Limb (tissue), 2 donors: ENCODE results near the gene MYO6.
A peak's percentile ranks its signal among the peaks of the same experiment; 100 is the strongest.

Experiments used
- DNase-seq, 2 donors: peaks; one replicate each; pipeline ENCODE4 v3.0.0-alpha.2; 2016; ENCODE audit errors: extremely low spot score in 2 of 2

The MYO6 gene

DNA sequence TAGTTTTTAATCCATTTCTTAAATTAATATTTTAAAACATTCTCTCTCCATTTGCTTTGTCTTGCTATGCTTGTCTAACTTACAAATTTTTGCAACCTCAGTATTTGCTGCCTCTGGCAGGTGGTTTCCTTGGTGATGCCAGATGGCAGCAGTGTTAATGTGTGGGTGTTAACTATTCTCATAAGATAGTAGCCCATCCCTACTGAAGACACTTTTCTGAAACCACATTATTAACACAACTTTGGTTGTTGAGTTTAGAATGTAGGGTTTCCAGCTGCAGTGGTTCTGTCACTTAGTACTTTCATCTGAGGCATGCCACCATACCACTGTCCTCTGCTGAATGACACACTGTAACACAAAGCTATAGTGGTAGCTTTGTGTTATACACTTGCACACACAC lies 75.1 kb downstream of the MYO6 start:
- no peak for DNase-seq

DNA sequence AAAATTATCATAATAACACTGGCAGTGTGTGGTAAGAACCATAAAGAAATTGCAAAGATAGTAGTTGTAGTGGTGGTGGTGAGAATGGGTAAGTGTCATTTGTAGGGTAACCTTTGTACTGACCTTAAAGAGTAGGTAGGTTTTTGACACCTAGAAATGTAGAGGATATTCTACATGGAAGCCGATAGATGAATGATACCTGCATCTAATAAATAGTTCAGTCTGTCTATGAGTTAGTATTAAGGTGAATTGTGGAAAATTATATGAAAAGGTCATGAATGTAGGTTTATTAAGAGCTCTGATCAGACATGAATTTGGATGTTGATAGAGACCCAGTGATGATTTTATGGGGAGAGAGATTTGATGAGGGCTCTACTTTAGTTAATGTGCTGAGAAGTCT lies 78.1 kb downstream of the MYO6 start:
- DNase-seq = no peak

DNA sequence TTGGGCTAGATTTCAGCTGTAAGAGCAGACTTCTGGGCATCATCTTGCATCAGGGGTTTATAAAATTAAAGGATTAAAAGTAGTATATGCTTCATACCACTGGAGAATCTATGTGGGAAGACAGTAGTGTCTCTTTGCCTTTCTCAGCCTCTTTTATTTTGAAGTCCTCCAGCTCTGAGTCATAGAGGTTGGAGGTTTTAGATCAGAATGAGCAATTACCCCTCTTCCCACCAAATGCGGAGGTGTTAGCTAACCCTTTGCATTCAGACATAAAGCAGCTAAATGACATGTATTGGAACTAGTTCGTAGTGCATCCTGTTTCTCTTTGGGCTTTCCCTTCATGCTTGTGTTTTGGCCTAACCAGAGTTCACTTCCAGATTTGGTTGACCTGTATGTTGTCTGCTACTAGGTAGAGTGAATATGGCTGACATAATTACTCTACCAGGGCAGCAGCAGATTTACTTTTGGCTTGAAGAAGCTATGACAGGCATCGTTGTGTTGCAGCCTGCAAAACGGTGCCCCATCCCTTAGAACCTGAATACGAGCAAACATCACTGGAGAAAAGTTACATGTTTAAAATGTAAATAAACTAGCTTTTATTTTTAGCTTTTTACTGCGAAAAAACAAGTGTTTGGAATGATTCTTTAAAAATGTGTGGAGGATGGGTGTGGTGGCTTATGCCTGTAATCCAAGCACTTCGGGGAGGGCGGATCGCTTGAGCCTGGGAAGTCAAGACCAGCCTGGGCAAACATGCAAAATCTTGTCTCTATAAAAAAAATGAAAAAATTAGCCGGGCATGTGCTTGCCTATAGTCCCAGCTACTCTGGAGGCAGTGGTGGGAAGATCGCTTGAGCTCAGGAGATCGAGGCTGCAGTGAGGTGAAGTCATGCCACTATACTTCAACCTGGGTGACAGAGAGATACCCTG lies 82.2 kb downstream of the MYO6 start:
- no peak for DNase-seq

DNA sequence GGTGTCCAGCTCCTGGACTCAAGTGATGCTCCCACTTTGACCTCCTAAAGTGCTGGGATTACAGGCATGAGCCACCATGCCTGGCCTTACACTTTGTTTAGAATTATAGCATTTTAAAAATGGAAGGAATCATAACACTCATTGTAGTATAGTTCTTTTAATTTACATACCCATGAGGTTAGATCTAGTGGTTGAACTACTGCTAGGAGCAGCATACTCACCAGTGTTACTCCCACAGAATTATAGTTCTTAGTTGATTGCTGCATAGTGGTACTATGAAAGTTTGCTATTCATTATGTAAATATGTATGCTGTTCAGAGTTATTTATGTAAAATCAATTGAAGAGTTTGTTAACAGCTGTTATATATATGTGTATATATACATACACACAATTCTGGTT lies 85.4 kb downstream of the MYO6 start:
- DNase-seq = no peak

DNA sequence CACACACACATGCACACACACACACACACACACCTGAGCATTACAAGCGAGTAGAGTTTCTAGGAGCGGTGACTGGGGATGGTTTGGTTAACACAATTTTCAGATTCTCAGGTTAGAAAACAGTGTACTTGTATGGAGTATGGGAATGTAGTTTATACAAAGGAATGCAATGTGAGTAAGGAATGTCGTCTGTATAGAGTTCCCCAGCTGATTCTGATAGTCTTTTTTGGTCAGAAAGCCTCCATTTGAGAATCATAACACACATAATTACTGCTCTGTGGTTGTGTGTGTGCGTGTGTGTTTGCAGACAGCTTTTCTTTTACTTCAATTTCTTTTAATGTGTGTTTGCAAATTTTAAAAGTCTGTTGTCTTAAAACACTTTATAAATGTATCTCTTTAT lies 93.2 kb downstream of the MYO6 start:
- DNase-seq = no peak

DNA sequence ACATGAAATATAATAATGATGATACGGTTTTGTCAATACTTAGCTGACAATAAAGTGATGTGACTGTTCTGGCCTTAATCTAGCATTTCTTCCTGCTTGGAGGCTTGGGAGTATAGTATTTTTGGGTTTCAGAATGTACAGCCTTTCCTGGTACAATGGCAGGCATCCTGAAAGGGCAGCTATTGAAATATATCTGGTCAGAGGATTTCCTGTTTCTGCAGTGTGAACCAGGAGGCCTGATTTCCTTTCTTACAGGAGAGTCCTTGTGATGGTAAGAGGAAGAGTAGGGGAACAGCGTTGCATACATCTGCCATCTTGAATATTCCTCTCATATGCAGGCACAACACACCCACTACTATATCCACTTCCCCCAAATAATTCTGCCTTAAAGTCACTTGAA lies 93.7 kb downstream of the MYO6 start:
- no peak for DNase-seq

DNA sequence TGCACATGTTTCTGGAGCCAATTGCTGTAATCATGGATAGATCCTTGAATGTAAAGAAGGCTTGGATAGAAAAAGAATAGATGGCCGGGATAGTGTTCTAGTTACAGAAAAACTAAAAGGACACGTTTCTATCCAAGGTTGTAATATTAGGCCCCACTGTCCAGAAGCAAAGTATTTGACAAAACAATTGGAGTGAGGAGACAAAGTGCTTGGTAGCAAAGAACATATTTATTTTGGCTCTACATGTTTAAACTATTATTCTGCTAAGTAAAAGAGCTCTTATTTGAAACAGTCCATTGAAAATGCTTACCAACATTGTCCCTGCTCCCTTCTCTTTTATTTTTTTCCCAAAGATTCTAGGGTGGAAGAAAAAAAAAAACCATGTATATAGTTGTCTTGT lies 94.4 kb downstream of the MYO6 start:
- DNase-seq = no peak

DNA sequence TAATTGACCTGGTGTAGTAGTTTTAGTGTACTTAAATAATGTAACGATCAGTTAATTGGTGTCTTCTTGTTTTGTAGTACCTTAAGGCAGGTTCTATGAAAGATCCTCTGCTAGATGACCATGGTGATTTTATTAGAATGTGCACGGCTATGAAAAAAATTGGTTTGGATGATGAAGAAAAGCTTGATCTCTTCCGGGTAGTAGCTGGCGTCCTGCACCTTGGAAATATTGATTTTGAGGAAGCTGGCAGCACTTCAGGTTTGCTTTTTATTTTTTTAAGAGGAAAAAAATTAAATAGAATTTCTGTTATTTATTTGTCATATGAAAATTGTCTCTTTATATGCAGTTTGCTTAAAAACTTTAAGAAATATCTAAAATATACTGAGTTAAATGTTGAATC lies 99.2 kb downstream of the MYO6 start:
- no peak for DNase-seq

DNA sequence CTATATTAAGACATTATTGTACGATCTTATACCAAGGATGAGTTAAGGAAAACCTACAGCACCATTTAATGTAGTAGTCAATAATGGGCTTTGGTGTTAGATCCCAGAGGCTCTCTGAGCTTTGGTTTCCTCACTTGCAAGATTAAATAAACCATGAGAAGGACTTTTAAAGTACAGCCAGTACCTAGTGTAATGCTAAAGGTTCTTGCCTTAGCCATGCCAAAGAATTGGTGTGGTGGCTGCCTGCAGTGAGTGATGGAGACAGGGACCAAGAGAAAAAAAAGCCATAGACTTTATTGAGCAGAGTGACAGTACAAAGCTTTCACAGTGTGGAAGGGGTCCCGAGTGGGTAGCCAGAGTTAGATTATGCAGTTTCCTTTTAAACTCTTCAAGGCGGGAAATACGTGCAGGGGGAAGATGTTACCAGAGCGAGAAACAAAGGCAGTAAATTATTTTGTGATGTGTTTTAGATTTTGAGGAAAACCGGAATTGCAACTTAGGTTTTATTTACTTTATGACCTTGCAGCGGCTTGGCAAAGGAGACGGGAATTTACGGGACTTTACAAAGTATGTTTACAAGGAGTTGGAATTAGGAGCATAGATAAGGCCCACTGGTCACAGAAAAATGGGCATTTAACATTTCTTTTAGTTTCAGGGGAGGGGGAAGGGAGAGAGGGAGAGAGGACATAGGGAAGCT lies 100.4 kb downstream of the MYO6 start:
- DNase-seq = no peak

DNA sequence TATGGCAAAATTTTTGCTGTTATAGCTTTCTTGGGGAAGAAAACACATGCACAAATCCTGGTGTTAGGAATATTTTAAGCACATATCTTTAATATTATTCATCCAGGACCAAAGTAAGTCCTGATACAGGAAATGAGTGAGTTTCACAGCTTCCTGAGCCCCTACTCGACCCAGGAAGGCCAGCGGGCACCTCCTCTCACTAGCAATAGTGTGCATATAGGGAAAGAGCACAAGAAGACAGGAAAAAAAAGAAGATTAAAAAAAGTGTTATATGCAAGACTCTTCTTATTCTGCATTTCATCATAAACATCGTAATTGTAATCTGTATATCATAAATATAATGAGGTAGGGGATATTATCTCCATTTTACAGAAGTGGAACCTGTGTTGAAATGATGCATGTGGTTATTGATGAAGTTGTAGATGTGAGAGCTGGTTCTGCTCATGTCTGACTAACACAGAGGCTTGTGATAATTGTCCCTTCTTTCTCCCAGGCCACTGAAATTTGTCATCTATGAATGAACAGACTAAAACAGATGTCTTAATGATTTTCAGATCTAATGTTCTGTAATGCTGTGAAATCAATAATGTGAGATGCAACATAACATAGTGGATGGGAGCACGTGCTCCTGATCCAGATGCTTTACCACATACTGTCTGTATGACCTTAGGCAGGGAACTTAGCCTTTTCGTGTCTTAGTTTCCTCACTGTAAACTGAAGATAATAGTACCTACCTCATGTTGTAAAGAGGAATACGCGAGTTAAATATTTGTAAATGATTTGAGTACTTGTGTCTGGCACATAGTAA lies 101.2 kb downstream of the MYO6 start:
- no peak for DNase-seq

DNA sequence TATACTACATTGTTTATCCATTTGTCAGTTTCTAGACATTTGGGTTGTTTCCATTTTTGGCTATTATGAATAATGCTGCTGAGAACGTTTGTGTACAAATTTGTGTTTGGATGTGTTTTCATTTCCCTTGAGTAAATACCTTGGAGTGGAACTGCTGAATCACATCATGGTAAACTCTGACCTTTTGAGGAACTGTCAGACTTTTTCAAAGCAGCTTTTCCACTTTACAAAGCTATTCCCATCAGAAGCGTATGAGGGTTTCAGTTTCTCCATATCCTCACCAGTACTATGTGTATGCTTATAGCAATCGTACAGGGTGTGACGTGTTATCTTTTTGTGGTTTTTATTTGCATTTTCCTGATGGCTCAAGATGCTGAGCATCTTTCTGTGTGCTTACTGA lies 103.7 kb downstream of the MYO6 start:
- DNase-seq = no peak

DNA sequence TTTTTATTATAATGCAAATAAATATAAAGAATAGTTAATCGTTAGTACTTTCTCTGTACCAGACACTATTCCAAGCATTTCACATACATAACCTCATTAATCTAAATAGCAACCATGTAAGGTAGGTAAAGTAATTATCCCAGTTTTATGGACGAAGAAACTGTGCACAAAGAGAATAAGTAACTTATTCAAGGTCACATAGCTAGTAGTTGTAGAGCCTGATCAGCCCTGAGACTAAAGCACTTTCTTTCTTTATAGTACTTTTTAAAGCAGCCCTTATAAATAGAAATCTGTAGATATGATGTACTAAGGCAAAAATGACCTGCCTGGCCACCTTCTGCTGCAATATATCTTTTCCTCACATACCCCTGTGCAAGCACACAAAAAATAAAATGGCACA lies 104.8 kb downstream of the MYO6 start:
- DNase-seq = no peak

DNA sequence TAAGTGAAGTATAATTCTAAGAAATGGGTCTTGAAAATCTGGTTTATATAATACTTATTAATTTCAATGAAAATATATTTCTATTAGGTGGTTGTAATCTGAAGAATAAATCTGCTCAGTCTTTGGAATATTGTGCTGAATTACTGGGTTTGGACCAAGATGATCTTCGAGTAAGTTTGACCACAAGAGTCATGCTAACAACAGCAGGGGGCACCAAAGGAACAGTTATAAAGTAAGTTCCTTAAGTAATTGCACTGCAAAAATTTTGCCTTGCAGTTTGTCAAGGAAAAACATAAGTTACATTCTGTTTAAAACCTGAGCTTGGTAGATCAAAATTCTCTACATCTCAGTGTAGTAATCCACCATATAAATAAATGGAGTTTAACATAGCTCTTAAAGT lies 106.0 kb downstream of the MYO6 start:
- DNase-seq = peak in 1 of 2 donors; percentile 44

DNA sequence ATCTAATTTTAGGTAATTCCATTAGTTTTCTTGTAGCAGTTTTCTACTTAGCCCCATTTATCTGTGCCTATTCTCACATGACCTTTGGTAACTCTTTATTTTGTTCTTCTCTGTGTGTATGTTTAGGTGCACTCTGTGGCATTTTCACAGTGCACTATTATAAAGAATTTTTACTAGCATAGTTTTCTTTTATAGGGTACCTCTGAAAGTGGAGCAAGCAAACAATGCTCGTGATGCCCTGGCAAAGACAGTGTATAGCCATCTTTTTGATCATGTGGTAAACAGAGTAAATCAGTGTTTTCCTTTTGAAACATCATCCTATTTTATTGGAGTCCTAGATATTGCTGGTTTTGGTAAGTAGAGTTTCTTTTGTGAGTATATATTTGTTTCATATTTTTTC lies 107.9 kb downstream of the MYO6 start:
- DNase-seq = no peak

DNA sequence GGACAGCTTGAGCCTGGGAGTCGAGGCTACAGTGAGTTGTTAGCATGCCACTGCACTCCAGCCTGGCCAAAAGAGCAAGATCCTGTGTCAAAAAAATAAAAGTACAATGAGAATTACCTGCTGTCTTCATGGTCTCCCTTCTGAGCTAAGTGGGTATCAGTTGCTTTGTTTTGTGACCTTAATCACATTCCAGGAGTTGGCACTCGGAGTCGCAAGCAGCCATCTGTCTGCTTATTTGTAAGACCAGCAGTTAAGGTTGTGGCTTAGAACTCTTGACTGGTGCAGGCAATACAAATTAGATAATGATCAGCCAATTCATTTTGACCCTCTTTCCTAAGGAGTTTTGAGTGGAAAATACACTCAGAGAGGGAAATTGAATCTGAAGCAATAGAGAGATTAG lies 114.0 kb downstream of the MYO6 start:
- no peak for DNase-seq

DNA sequence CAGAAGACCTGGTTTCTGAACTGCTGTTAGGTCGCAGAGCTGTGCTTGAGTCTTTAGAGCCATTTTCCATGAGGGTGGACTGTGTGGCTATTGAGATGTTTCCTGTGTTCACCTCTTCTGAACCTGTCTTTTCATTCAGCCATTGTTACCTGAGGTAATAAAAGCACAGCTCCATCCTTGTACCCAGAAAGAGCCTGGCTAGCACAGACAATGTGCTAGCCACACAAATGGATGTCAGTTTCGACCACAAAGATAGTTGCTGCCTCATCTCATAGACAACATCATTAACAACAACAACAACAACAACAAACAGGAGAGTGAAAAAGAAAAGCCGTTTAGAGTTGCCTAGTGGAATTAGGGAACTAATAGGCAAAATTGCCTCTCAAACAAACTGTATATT lies 114.7 kb downstream of the MYO6 start:
- no peak for DNase-seq

DNA sequence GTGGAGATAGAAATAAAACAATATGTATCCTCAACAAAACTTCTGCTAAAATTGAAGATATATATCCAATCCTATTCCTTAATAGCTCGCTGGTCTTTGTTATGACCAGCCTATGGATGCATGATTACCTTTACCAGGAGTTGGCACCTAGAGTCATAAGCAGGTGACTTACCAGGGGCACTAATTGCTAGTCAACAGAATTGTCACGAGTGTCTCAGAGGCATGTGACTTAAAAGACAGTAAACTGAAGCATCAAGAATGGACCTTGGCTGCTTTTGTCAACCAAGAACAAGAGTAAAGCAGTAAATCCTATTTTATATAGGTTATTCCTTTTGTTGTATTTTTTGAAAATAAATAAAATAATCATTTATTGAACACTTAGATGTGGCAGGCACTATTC lies 115.4 kb downstream of the MYO6 start:
- DNase-seq = no peak

DNA sequence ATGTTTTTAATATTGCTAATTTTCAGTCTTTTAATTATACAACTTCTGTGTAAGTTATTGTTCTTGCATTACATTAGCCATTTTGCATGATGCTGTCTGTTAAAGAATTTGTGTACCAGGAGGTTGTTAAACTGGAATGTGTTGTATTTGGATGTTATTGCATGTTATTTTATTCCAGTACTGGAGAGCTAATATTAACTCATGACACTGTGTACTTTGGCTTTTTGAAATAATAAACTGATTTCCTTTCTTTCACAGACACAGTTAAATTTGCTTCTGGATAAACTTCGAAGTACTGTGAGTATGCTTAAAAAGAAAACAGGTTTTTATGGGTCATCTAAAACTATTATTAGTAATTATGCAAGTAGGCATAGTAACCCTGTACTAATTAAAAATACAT lies 121.3 kb downstream of the MYO6 start:
- DNase-seq = no peak

DNA sequence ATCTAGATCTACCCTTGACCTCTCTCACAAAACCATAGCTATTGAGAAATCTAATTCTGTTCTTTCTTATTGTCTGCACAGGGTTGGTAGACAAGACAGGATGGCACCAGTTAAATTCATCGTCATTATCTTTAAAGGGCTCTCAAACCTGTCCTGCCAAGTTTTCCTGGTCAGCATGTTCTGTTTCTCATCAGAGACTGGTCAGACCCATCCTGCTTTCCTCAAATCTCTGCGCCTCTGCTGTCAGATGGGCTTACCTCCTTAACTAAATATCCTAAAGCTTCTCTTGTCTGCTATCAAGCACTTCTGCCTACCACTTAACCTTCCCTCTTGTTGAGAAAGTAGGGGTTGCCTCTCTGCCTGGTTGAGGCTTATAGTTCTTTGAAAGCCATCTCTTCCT lies 125.2 kb downstream of the MYO6 start:
- no peak for DNase-seq

DNA sequence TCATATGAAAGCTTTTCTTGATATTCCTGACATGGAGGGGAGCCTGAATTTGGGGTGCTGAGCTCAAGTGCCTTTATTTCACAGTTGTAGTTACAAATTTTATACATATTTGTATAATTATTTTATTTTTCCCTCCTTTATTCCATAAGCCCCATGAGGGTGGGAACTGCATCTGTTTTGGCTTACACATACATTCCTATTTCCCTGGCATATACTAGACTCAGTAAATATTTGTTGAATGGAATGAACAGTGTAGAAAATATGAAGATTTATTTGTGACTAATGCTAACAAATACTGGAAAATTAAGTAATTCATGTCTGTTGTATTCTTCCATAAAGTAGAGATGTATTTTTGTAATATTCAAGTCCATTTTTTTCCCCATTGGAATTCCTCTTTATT lies 127.1 kb downstream of the MYO6 start:
- no peak for DNase-seq

DNA sequence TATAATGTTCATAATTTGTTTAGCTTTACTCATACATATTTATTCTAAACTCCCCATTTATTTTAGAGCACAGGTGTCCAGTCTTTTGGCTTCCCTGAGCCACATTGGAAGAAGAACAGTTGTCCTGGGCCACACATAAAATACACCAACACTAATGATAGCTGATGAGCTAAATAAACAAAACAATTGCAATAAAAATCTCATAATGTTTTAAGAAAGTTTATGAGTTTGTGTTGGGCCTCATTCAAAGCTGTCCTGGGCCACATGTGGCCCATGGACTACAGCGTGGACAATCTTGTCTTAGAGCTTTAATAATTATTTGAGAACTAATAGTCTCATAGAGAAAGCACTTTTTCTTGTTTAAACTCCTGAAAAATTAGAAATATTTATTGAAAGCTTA lies 131.3 kb downstream of the MYO6 start:
- no peak for DNase-seq

DNA sequence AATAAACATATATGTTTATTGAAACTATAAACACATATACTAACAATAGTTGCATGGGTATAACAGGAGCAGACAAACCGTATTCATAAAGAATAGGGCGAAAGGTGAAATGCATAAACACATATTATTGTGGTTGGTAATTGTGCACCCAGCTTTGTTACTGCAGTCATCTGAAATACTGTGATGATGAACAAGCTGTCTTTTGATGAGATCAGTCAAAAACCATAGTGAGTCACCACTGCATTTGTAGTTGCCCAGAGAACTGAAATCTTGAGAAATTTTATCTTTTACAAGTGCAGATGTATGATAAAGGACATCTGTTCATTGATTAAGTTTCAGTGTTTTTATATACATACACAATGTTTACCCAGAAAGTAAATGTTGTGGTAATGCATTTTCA lies 133.7 kb downstream of the MYO6 start:
- DNase-seq = no peak
